HCT116 (cell line): ENCODE measurements around the gene FHOD3. TPM values are rescaled to one million over a fixed set of nuclear protein-coding genes. Genes with fewer than 3 reads are reported as not detected.

Source experiments
- ATAC-seq: fragments of 200-7000 bp; cut with Tn5 transposase; 2 replicates; pipeline ENCODE4 v1.9.1; 2020; ENCODE audit warnings: mild to moderate bottlenecking, moderate library complexity
- BruUV-seq: library from RNA; stranded (reverse); fragments of 400-500 nt; replicated peaks from 2 replicates; lab custom pipeline; 2021; lab: Mats Ljungman, UMichigan
- CTCF ChIA-PET: fragments of 300-600 bp; sonication (Branson Sonifier 250); formaldehyde crosslinking; loops from one replicate; lab custom pipeline; 2021; ENCODE audit warnings: antibody characterized with exemption; lab: Charles Lee
- POLR2A ChIA-PET: fragments of 300-600, 350-600 bp; sonication (Branson Sonifier 250); formaldehyde crosslinking; loops from one replicate; lab custom pipeline; 2021; ENCODE audit warnings: antibody characterized with exemption; lab: Charles Lee
- RAD21 ChIA-PET, 2 experiments: fragments of 300-600 bp; sonication (Branson Sonifier 250); formaldehyde crosslinking; loops; one replicate each; lab custom pipeline; 2023; ENCODE audit warnings: low total read pairs in 2 of 2; ENCODE audit not compliant: uncharacterized antibody in 2 of 2, unreplicated experiment in 2 of 2, low non-redundant PET in 1 of 2; lab: Charles Lee
- DNase-seq: peaks from one replicate; pipeline ENCODE4 v3.0.0-alpha.2; 2010; ENCODE audit warnings: low read depth, low spot score
- H2AFZ ChIP-seq: fragments of 200-600 bp; shearing (Covaris generic), sonication (generic); 2 replicates; pipeline ENCODE4 v1.6.1; 2017; ENCODE audit warnings: low read depth, mixed run types, mixed read lengths, antibody characterized with exemption, low read length; ENCODE audit not compliant: poor library complexity, severe bottlenecking
- H3K27ac ChIP-seq: 2 replicates; pipeline ENCODE4 v1.5.1; 2012; ENCODE audit warnings: low read depth, low read length
- H3K27me3 ChIP-seq: fragments of 200-600 bp; sonication (generic); 2 replicates; pipeline ENCODE4 v1.6.1; 2016; ENCODE audit warnings: mixed run types, low read length, mixed read lengths; ENCODE audit not compliant: insufficient read depth
- H3K36me3 ChIP-seq, 2 experiments: fragments of 200-500 bp in 1 of 2; fragments of 200-600 bp in 1 of 2; sonication (Bioruptor generic) in 1 of 2; sonication (generic) in 1 of 2; 2 replicates each; pipeline versions ENCODE4 v1.5.1 to v1.6.1; 2014 to 2016; ENCODE audit warnings: low read length in 2 of 2, inconsistent platforms in 1 of 2, mixed read lengths in 1 of 2, mixed run types in 1 of 2; ENCODE audit not compliant: insufficient read depth in 2 of 2, control insufficient read depth in 1 of 2
- H3K4me1 ChIP-seq, 2 experiments: fragments of 200-600 bp in 1 of 2; sonication (generic) in 1 of 2; 2 replicates each; pipeline versions ENCODE4 v1.5.1 to v1.6.1; 2012 to 2017; ENCODE audit warnings: low read length in 2 of 2, inconsistent platforms in 1 of 2, mild to moderate bottlenecking in 1 of 2, mixed read lengths in 1 of 2, mixed run types in 1 of 2, moderate library complexity in 1 of 2; ENCODE audit not compliant: insufficient read depth in 2 of 2, control insufficient read depth in 1 of 2
- H3K4me2 ChIP-seq: fragments of 200-600 bp; sonication (generic); 2 replicates; pipeline ENCODE4 v1.6.1; 2017; ENCODE audit warnings: mixed run types, low read length, mixed read lengths
- H3K4me3 ChIP-seq, 2 experiments: fragments of 200-600 bp in 1 of 2; sonication (generic) in 1 of 2; replicated peaks in 1 of 2; 2 replicates each; pipeline ENCODE4 v1.5.1; 2011 to 2016; ENCODE audit warnings: low read length in 2 of 2, control low read depth in 1 of 2, low read depth in 1 of 2, mild to moderate bottlenecking in 1 of 2, mixed read lengths in 1 of 2, mixed run types in 1 of 2
- H3K79me2 ChIP-seq: fragments of 200-600 bp; sonication (generic); 2 replicates; pipeline ENCODE4 v1.6.1; 2017; ENCODE audit warnings: mild to moderate bottlenecking, mixed run types, low read length, moderate library complexity, mixed read lengths; ENCODE audit not compliant: insufficient read depth
- H3K9ac ChIP-seq: fragments of 200-600 bp; sonication (generic); 2 replicates; pipeline ENCODE4 v1.6.1; 2016; ENCODE audit warnings: low read length, mixed read lengths
- H3K9me2 ChIP-seq: fragments of 200-600 bp; sonication (generic), shearing (Covaris generic); 2 replicates; pipeline ENCODE4 v1.6.1; 2017; ENCODE audit warnings: mixed run types, mild to moderate bottlenecking, moderate library complexity; ENCODE audit not compliant: insufficient read depth
- H3K9me3 ChIP-seq, 2 experiments: fragments of 200-500 bp in 1 of 2; fragments of 200-600 bp in 1 of 2; sonication (Bioruptor generic) in 1 of 2; sonication (generic) in 1 of 2; 2 replicates each; pipeline ENCODE4 v1.6.1; 2014 to 2017; ENCODE audit warnings: low read length in 2 of 2, mixed read lengths in 2 of 2, inconsistent platforms in 1 of 2, low read depth in 1 of 2, mild to moderate bottlenecking in 1 of 2, mixed run types in 1 of 2, moderate library complexity in 1 of 2; ENCODE audit not compliant: control insufficient read depth in 1 of 2, insufficient read depth in 1 of 2
- H4K20me1 ChIP-seq: fragments of 200-600 bp; sonication (generic), shearing (Covaris generic); 2 replicates; pipeline ENCODE4 v1.6.1; 2017; ENCODE audit warnings: mixed run types, mild to moderate bottlenecking, moderate library complexity; ENCODE audit not compliant: insufficient read depth
- CTCF ChIP-seq, 3 experiments: fragments of 200-600 bp in 1 of 3; sonication (generic) in 1 of 3; IDR thresholded peaks in 2 of 3; conservative IDR thresholded peaks in 1 of 3; 2 replicates each; pipeline ENCODE4 v1.5.1; 2012 to 2017; ENCODE audit warnings: low read depth in 2 of 3, low read length in 2 of 3, antibody characterized with exemption in 1 of 3, borderline replicate concordance in 1 of 3, control low read depth in 1 of 3, mild to moderate bottlenecking in 1 of 3, mixed read lengths in 1 of 3, mixed run types in 1 of 3, moderate library complexity in 1 of 3; ENCODE audit not compliant: insufficient read depth in 1 of 3
- POLR2AphosphoS5 ChIP-seq: IDR thresholded peaks from 2 replicates; pipeline ENCODE4 v1.6.1; 2011; ENCODE audit warnings: mild to moderate bottlenecking, low read depth, low read length, moderate library complexity
- RAD21 ChIP-seq: IDR thresholded peaks from 2 replicates; pipeline ENCODE4 v1.6.1; 2012; ENCODE audit warnings: low read depth, mild to moderate bottlenecking
- SIN3A ChIP-seq: IDR thresholded peaks from 2 replicates; pipeline ENCODE4 v1.6.1; 2012; ENCODE audit warnings: low read depth
- TCF7L2 ChIP-seq: IDR thresholded peaks from 2 replicates; pipeline ENCODE4 v1.7.0; 2011; ENCODE audit warnings: borderline replicate concordance, inconsistent platforms; ENCODE audit not compliant: insufficient read depth, insufficient read length; ENCODE audit errors: extremely low read depth
- intact Hi-C: fragments of 100-400 bp; cut with micrococcal nuclease; formaldehyde crosslinking; loops from 2 replicates; pipeline ENCODE4 v1.10.0; 2022
- total RNA-seq: library from RNA; stranded (reverse); gene quantifications from one replicate; pipeline ENCODE4 v1.2.1, GENCODE V29; 2021; ENCODE audit not compliant: unreplicated experiment

Gene FHOD3
- total RNA-seq, 1 experiment from 2014 or later = 4.0 TPM

GRCh38 chr18:36296650-36297416, 680 bp upstream of the FHOD3 start:
- H3K36me3 ChIP-seq = no peaks in the 10 kb centered on the region
- no peaks in the 10 kb centered on the region for H3K79me2 ChIP-seq
- peak overlapping the region; percentile 52 to 65 for H3K4me3 ChIP-seq
- H3K27me3 ChIP-seq = no peaks in the 10 kb centered on the region; the same call in 1 of the 2 replicates
- peak overlapping the region; percentile 74 for H2AFZ ChIP-seq
- H3K9ac ChIP-seq = peak overlapping the region; percentile 58
- DNase-seq (peak; percentile 40), ATAC-seq (peak; percentile 77)
- H3K9me3 ChIP-seq = no peaks in the 10 kb centered on the region
- no TSS peak for BruUV-seq
- CTCF ChIA-PET = interaction anchor here (0.5 to 1.5 kb wide), 3 partner anchors 12 to 124 kb away, joined by 3 read pairs; no protein-coding TSS in a partner anchor
- intact Hi-C loops = loop anchor here (1.0 kb wide), 1 partner anchor 115 kb away; no protein-coding TSS in a partner anchor
- POLR2A ChIA-PET = no interaction called here
- H3K4me1 ChIP-seq = peaks cover 0 to 13% of the 10 kb centered on the region in 2 experiments; a peak in 2 of 4 replicates
- H3K4me2 ChIP-seq = peak overlapping the region; percentile 93
- RAD21 ChIA-PET = interaction anchor here in 1 of 2 experiments (0.6 kb wide), 1 partner anchor 189 kb away, joined by 3 read pairs; no protein-coding TSS in a partner anchor
- no peaks in the 10 kb centered on the region for H3K9me2 ChIP-seq
- TF ChIP-seq RAD21 = peak; percentile 65
- TF ChIP-seq SIN3A = no peak
- TF ChIP-seq TCF7L2 = no peak
- TF ChIP-seq CTCF (IDR thresholded peaks at IDR 0.05 in 2 of 3, conservative IDR thresholded peaks at IDR 0.05 in 1 of 3; ENCODE audit: borderline replicate concordance in 1 of 3, insufficient read depth in 1 of 3, low read depth in 2 of 3, low read length in 2 of 3) = peak; percentile 1 to 58 (median 39); a peak in 4 of 6 replicates
- 0 out of 2 replicates have a peak, but pooled peaks have one; percentile 26 for TF ChIP-seq POLR2AphosphoS5
- H3K27ac ChIP-seq = no peak overlapping the region; the same call in 1 of the 2 replicates
- no peaks in the 10 kb centered on the region for H4K20me1 ChIP-seq
